Adrenal gland (tissue), 12 donors: ENCODE data around the gene SOX1. TPM values are rescaled to one million over a fixed set of nuclear protein-coding genes. Genes with fewer than 3 reads are reported as not detected.
A peak's percentile ranks its signal among the peaks of the same experiment; 100 is the strongest.

Source experiments
- DNase-seq, 7 donors: peaks; one replicate each; pipeline ENCODE4 v3.0.0-alpha.2; 2019 to 2020
- H3K27ac ChIP-seq, 5 donors: fragments of 200-600 bp; sonication (generic) in 4 of 5; 1 replicate in 3 of 5; 2 replicates in 2 of 5; pipeline versions ENCODE4 v1.5.1 to v1.8.0; 2016 to 2020; ENCODE audit warnings: mild to moderate bottlenecking in 1 of 5
- H3K27me3 ChIP-seq: fragments of 200-600 bp; 2 replicates; pipeline ENCODE4 v1.8.0; 2021
- H3K36me3 ChIP-seq, 2 donors: fragments of 200-600 bp; replicated peaks in 1 of 2; 1 replicate in 1 of 2; 2 replicates in 1 of 2; pipeline versions ENCODE4 v1.5.1 to v1.8.0; 2018 to 2022
- H3K4me1 ChIP-seq, 2 donors: fragments of 200-600 bp; replicated peaks in 1 of 2; 1 replicate in 1 of 2; 2 replicates in 1 of 2; pipeline versions ENCODE4 v1.5.1 to v1.8.0; 2018 to 2021
- H3K4me3 ChIP-seq, 4 donors: fragments of 200-600 bp; sonication (generic) in 3 of 4; one replicate each; pipeline ENCODE4 v1.5.1; 2016 to 2018
- H3K9me3 ChIP-seq, 3 donors: fragments of 200-600 bp; sonication (generic) in 1 of 3; replicated peaks in 1 of 3; 1 replicate in 2 of 3; 2 replicates in 1 of 3; pipeline versions ENCODE4 v1.5.1 to v1.8.0; 2016 to 2021
- CTCF ChIP-seq, 6 experiments: fragments of 450-650 bp in 4 of 6; fragments of 200-600 bp in 2 of 6; sonication (generic) in 1 of 6; IDR thresholded peaks; 1 replicate in 5 of 6; 2 replicates in 1 of 6; pipeline versions ENCODE4 v1.5.1 to v1.8.0; 2016 to 2021; ENCODE audit warnings: antibody characterized with exemption in 6 of 6, mild to moderate bottlenecking in 2 of 6, moderate library complexity in 1 of 6
- POLR2A ChIP-seq, 2 donors: fragments of 450-650 bp; IDR thresholded peaks; one replicate each; pipeline ENCODE4 v1.6.1; 2017; ENCODE audit warnings: antibody characterized with exemption in 2 of 2, mild to moderate bottlenecking in 2 of 2, moderate library complexity in 1 of 2
- WGBS, 4 donors: extraction: QIAGEN DNeasy Blood & Tissue Kit in 2 of 4; methylation state at CpG; one replicate each; pipeline versions ENCODE4 v1.1.5 to v1.1.7; 2013 to 2017; 5-methylcytosine and 5-hydroxymethylcytosine counted together
- intact Hi-C, 2 donors: fragments of 100-400 bp; cut with DNase I; formaldehyde crosslinking; loops; one replicate each; pipeline versions ENCODE4 v1.14.1 to v1.15.0; 2022 to 2023
- polyA plus RNA-seq, 3 donors: library from polyadenylated mRNA; stranded (reverse); fragments of 200-250 nt in 2 of 3; fragments of 350-450 nt in 1 of 3; fragmentation: Illumina TruSeq in 1 of 3; extraction: RNeasy Lipid Tissue Mini Kit (QIAGEN cat#74804) in 1 of 3; gene quantifications; one replicate each; pipeline ENCODE4 v1.2.3, GENCODE V29; 2013 to 2014
- total RNA-seq, 9 donors: library from RNA; depleted of rRNA in 4 of 9; stranded (reverse); fragments of >200 nt in 4 of 9; fragments of 120-200 nt in 1 of 9; fragmentation: NEBNext Ultra II Directional in 1 of 9; extraction: Animal tissue kit (Norgen Biotek cat#: 25700) in 1 of 9; gene quantifications; one replicate each; pipeline versions ENCODE4 v1.1.0 to v1.2.4, GENCODE V29; 2013 to 2023
- donor health status: healthy with polysubstance abuse.
- donor health status: Bipolar disorder and iron deficiency.
- donor health status: DM: yes; HTN: yes; CAD: no.
- donor health status: DM: no; HTN: no; CAD: no.
- donor health status: DM: no; HTN: no; CAD: no.
- donor health status: DM: yes; HTN: yes; CAD: no.

SOX1 gene
- total and polyA plus RNA-seq, 12 donors, result not detected

DNA sequence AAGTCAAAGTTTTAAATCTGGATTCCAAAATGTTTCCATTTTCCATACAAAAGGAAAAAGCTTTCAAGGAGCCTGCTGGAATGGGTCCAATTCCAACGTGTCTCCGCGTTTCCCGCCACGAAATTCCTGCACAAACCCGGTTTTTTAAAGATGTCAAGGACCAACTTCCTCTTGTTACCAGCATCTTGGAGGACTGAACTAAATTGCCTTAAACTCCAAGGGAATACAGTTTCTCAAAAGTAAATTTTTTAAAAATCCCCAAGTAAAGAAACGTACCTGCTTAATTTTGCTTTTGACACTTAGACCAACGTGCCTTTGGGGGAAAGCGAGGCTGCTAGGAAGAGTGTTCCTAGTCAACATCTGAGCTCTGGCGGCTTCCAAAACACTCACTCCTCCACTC lies 12.3 kb upstream of the SOX1 start:
- peak in 1 of 7 donors; percentile 11 for DNase-seq
- H3K9me3 ChIP-seq, result no peaks in the 10 kb centered on the region
- H3K27me3 ChIP-seq, result peaks cover 88% of the 10 kb centered on the region
- intact Hi-C loops, result no loop called here
- H3K4me1 ChIP-seq, result no peaks in the 10 kb centered on the region
- H3K27ac ChIP-seq, result no peak overlapping the region
- no peaks in the 10 kb centered on the region for H3K36me3 ChIP-seq
- no peak overlapping the region for H3K4me3 ChIP-seq
- no peak for TF ChIP-seq CTCF (IDR thresholded peaks at IDR 0.05)
- TF ChIP-seq POLR2A (IDR thresholded peaks at IDR 0.05), result no peak
- 2 to 5% (median 4%) methylated on average over 10 of the region's 10 CpGs for WGBS, 4 donors

- DNase-seq, result peak in 1 of 7 donors; percentile 5
- TF ChIP-seq CTCF (IDR thresholded peaks at IDR 0.05) (no peak), POLR2A (IDR thresholded peaks at IDR 0.05) (no peak)
- no peak overlapping the region for H3K4me3 ChIP-seq
- H3K4me1 ChIP-seq, result no peaks in the 10 kb centered on the region
- H3K36me3 ChIP-seq, result no peaks in the 10 kb centered on the region
- 2 to 6% (median 4%) methylated on average over 20 to 50 of the region's 50 CpGs for WGBS, 4 donors
- intact Hi-C loops, result no loop called here
- H3K27me3 ChIP-seq, result peaks cover 92% of the 10 kb centered on the region
- no peak overlapping the region for H3K27ac ChIP-seq
- no peaks in the 10 kb centered on the region for H3K9me3 ChIP-seq
Measured at GRCh38 chr13:112055036-112055914, 11.7 kb upstream of the SOX1 start.

GRCh38 chr13:112055915-112056269 lies 11.1 kb upstream of the SOX1 start:
- intact Hi-C loops, result no loop called here
- H3K4me3 ChIP-seq, result no peak overlapping the region
- H3K27ac ChIP-seq, result no peak overlapping the region
- H3K4me1 ChIP-seq, result no peaks in the 10 kb centered on the region
- 0 to 4% (median 3%) methylated on average over 5 to 32 of the region's 32 CpGs for WGBS, 4 donors
- H3K9me3 ChIP-seq, result no peaks in the 10 kb centered on the region
- H3K27me3 ChIP-seq, result peaks cover 92% of the 10 kb centered on the region
- H3K36me3 ChIP-seq, result no peaks in the 10 kb centered on the region
- TF ChIP-seq POLR2A (IDR thresholded peaks at IDR 0.05), result no peak
- no peak for TF ChIP-seq CTCF (IDR thresholded peaks at IDR 0.05)
- no peak for DNase-seq

GRCh38 chr13:112056284-112056727 lies 10.6 kb upstream of the SOX1 start:
- Histone ChIP-seq H3K36me3 (no peaks in the 10 kb centered on the region), H3K4me3 (no peak overlapping the region), H3K4me1 (no peaks in the 10 kb centered on the region), H3K9me3 (no peaks in the 10 kb centered on the region), H3K27ac (no peak overlapping the region), H3K27me3 (peaks cover 92% of the 10 kb centered on the region)
- intact Hi-C loops, result no loop called here
- WGBS, 4 donors, result 2 to 3% (median 2%) methylated on average over 16 to 32 of the region's 32 CpGs
- DNase-seq, result no peak
- no peak for TF ChIP-seq POLR2A (IDR thresholded peaks at IDR 0.05)
- TF ChIP-seq CTCF (IDR thresholded peaks at IDR 0.05), result no peak
